Measurements from ENCODE around the gene ZSWIM9.

DNA sequence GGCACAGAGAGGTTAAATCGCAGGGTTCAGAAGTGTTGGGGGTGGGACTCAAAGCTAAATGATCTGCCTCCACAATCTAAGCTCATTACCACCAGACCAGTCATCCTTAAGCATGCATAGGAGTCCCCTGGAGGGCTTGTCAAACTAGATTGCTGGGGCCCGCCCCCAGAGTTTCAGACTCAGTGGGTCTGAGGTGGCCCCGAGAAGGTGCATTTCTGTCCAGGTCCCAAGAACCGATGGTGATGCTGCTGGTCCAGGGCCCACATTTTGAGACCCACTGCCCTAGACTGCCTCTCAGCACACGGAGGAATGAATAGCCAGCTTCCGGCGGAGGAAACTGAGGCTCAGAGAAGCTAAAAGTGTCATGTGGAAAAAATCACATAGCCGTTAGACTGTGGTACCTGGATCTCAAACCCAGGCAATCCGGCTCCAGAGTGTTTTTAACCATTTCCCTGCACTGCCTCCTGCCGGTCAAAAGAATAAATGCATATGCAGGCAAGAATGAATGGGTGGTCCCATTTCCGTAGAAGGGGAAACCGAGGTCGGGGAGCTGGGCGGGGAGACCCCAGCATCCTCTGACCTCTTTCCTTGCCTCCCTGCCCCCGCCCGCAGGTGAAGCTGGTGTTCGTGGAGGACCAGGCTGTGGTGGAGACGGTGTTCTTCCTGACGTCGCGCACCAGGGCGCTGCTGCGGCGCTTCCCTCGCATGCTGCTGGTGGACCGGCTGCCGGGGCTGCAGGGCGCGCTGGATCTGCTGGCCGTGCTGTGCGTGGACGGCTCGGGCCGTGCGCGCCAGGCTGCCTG lies 23.8 kb downstream of the ZSWIM9 start:
- TF ChIP-seq CTCF (IDR thresholded peaks at IDR 0.05) (peak in 3 of 6 experiments; percentile 36 to 45 (median 43)), POLR2A (IDR thresholded peaks at IDR 0.05) (no peak)

Measured in thyroid gland (tissue), 4 donors.